Endodermal cell (in vitro differentiated cells): Measurements from ENCODE around the gene SHC2. TPM values are rescaled to one million over a fixed set of nuclear protein-coding genes. Genes with fewer than 3 reads are reported as not detected.
"Not testable (repeated sequence)": the region's sequence is repeated elsewhere in the genome, so short reads cannot be mapped to it uniquely, and the experiment has no call there.

Source experiments
- DNase-seq: peaks from one replicate; pipeline ENCODE4 v3.0.0-alpha.2; 2017
- H3K27ac ChIP-seq: 2 replicates; pipeline ENCODE4 v1.5.1; 2013; ENCODE audit warnings: mild to moderate bottlenecking, low read depth, low read length, moderate library complexity
- H3K27me3 ChIP-seq: 2 replicates; pipeline ENCODE4 v1.6.1; 2013; ENCODE audit warnings: mild to moderate bottlenecking, low read length, moderate library complexity; ENCODE audit not compliant: insufficient read depth, control insufficient read depth, poor library complexity, severe bottlenecking
- H3K36me3 ChIP-seq: 2 replicates; pipeline ENCODE4 v1.7.0; 2013; ENCODE audit warnings: mild to moderate bottlenecking, low read length, moderate library complexity; ENCODE audit not compliant: control insufficient read depth, insufficient read depth
- H3K4me1 ChIP-seq: one replicate; pipeline ENCODE4 v1.7.0; 2013; ENCODE audit warnings: low read length; ENCODE audit not compliant: control insufficient read depth, insufficient read depth
- H3K4me3 ChIP-seq: 2 replicates; pipeline ENCODE4 v1.5.1; 2013; ENCODE audit warnings: mild to moderate bottlenecking, low read length, moderate library complexity
- H3K9ac ChIP-seq: 2 replicates; pipeline ENCODE4 v1.6.1; 2013; ENCODE audit warnings: mild to moderate bottlenecking, low read length, moderate library complexity; ENCODE audit not compliant: poor library complexity, severe bottlenecking; ENCODE audit errors: extremely low read depth
- H3K9me3 ChIP-seq: 2 replicates; pipeline ENCODE4 v1.6.1; 2013; ENCODE audit warnings: mild to moderate bottlenecking, low read length, moderate library complexity; ENCODE audit not compliant: control insufficient read depth
- H3K27ac Mint-ChIP-seq: 2 replicates; pipeline ENCODE4 v1.8.0; 2020; ENCODE audit warnings: mixed read lengths
- H3K27me3 Mint-ChIP-seq: 2 replicates; pipeline ENCODE4 v1.8.0; 2021; ENCODE audit warnings: mild to moderate bottlenecking, mixed read lengths; ENCODE audit not compliant: insufficient read depth
- H3K36me3 Mint-ChIP-seq: 2 replicates; pipeline ENCODE4 v1.8.0; 2020; ENCODE audit warnings: low read depth, mixed read lengths
- H3K4me1 Mint-ChIP-seq: 2 replicates; pipeline ENCODE4 v1.8.0; 2020; ENCODE audit warnings: mixed read lengths
- H3K4me3 Mint-ChIP-seq: 2 replicates; pipeline ENCODE4 v1.8.0; 2020; ENCODE audit warnings: mild to moderate bottlenecking, moderate library complexity, mixed read lengths
- H3K9me3 Mint-ChIP-seq: 2 replicates; pipeline ENCODE4 v1.8.0; 2020; ENCODE audit warnings: mild to moderate bottlenecking, mixed read lengths
- CTCF ChIP-seq: fragments of 200-600 bp; sonication (generic); conservative IDR thresholded peaks from 2 replicates; pipeline ENCODE4 v1.5.0; 2021; ENCODE audit warnings: antibody characterized with exemption, mild to moderate bottlenecking
- WGBS, 2 experiments: methylation state at CpG; one replicate each; pipeline versions ENCODE4 v1.1.5 to v1.1.7; 2013; ENCODE audit warnings: missing lambda C conversion rate in 2 of 2, mixed read lengths in 1 of 2; ENCODE audit not compliant: insufficient coverage in 1 of 2, insufficient read length in 1 of 2; 5-methylcytosine and 5-hydroxymethylcytosine counted together
- total RNA-seq, 2 donors: library from RNA; stranded (reverse); fragmentation: NEBNext Ultra II Directional in 1 of 2; extraction: Animal tissue kit (Norgen Biotek cat#: 25700) in 1 of 2; gene quantifications; 2 replicates in 1 of 2; 3 replicates in 1 of 2; pipeline ENCODE4 v1.2.1, GENCODE V29; 2021

SHC2 gene
- total RNA-seq, 2 donors from 2014 or later, result 56.5 to 93.0 TPM

GRCh38 chr19:388691-389090 lies 72.1 kb downstream of the SHC2 start:
- Mint-ChIP-seq H3K9me3 (peaks cover 6% of the 10 kb centered on the region), H3K4me1 (peaks cover 38% of the 10 kb centered on the region), H3K4me3 (no peak overlapping the region), H3K27me3 (peaks cover 17% of the 10 kb centered on the region), H3K36me3 (no peaks in the 10 kb centered on the region), H3K27ac (no peak overlapping the region)
- H3K27me3 ChIP-seq, result no peaks in the 10 kb centered on the region
- H3K4me3 ChIP-seq, result no peak overlapping the region
- WGBS, 2 experiments, result 91 to 96% methylated on average over 17 of the region's 17 CpGs
- no peak overlapping the region for H3K27ac ChIP-seq
- H3K36me3 ChIP-seq, result no peaks in the 10 kb centered on the region
- no peak overlapping the region for H3K9ac ChIP-seq
- DNase-seq, result no peak
- peaks cover 6% of the 10 kb centered on the region for H3K4me1 ChIP-seq
- no peaks in the 10 kb centered on the region for H3K9me3 ChIP-seq
- TF ChIP-seq CTCF, result no peak

GRCh38 chr19:387777-388176 lies 73.1 kb downstream of the SHC2 start:
- H3K36me3 ChIP-seq, result no peaks in the 10 kb centered on the region
- Mint-ChIP-seq H3K9me3 (no peaks in the 10 kb centered on the region), H3K27ac (peak overlapping the region; percentile 95), H3K27me3 (peaks cover 16% of the 10 kb centered on the region), H3K36me3 (no peaks in the 10 kb centered on the region), H3K4me1 (peaks cover 38% of the 10 kb centered on the region), H3K4me3 (peak overlapping the region; percentile 28)
- no peak overlapping the region for H3K4me3 ChIP-seq
- DNase-seq, result no peak
- H3K27ac ChIP-seq, result no peak overlapping the region
- H3K4me1 ChIP-seq, result peaks cover 6% of the 10 kb centered on the region
- no peaks in the 10 kb centered on the region for H3K9me3 ChIP-seq
- no peaks in the 10 kb centered on the region for H3K27me3 ChIP-seq
- 91 to 95% methylated on average over 3 to 15 of the region's 21 CpGs for WGBS, 2 experiments
- TF ChIP-seq CTCF, result no peak
- H3K9ac ChIP-seq, result no peak overlapping the region

- not testable (repeated sequence) for H3K4me1 ChIP-seq, H3K9me3 Mint-ChIP-seq, H3K9ac ChIP-seq, H3K4me3 ChIP-seq, H3K36me3 ChIP-seq, H3K27me3 ChIP-seq, H3K36me3 Mint-ChIP-seq, H3K27ac ChIP-seq, H3K9me3 ChIP-seq
- DNase-seq, result peak; percentile 90
- Mint-ChIP-seq H3K27me3 (peaks cover 11% of the 10 kb centered on the region), H3K4me1 (peaks cover 38% of the 10 kb centered on the region), H3K27ac (peak overlapping the region; percentile 92), H3K4me3 (peak overlapping the region; percentile 32)
- 28% methylated on average over 13 of the region's 22 CpGs; no CpG with 5 or more reads in 1 of the 2 experiments for WGBS, 2 experiments
Measured at GRCh38 chr19:386632-387301, 74.1 kb downstream of the SHC2 start.

- 92 to 95% methylated on average over 7 of the region's 8 CpGs for whole genome bisulfite sequencing, 2 experiments
- H3K4me3 ChIP-seq, H3K27me3 ChIP-seq, H3K9me3 ChIP-seq, DNase-seq, H3K27me3 Mint-ChIP-seq, H3K27ac ChIP-seq, H3K4me1 ChIP-seq, H3K9me3 Mint-ChIP-seq, H3K9ac ChIP-seq, H3K36me3 Mint-ChIP-seq, H3K36me3 ChIP-seq: not testable (repeated sequence)
- H3K27ac Mint-ChIP-seq, result peak overlapping the region; percentile 92
- peak overlapping the region; percentile 32 for H3K4me3 Mint-ChIP-seq
- peaks cover 38% of the 10 kb centered on the region for H3K4me1 Mint-ChIP-seq
- peak; percentile 46 for TF ChIP-seq CTCF
Measured at GRCh38 chr19:386189-386588, 74.6 kb downstream of the SHC2 start.
